RKO (cell line): ENCODE data around the gene ISCU.

Experiments used
- DNase-seq: peaks from one replicate; pipeline ENCODE4 v3.0.0-alpha.2; 2016; ENCODE audit warnings: low spot score

Gene ISCU

DNA sequence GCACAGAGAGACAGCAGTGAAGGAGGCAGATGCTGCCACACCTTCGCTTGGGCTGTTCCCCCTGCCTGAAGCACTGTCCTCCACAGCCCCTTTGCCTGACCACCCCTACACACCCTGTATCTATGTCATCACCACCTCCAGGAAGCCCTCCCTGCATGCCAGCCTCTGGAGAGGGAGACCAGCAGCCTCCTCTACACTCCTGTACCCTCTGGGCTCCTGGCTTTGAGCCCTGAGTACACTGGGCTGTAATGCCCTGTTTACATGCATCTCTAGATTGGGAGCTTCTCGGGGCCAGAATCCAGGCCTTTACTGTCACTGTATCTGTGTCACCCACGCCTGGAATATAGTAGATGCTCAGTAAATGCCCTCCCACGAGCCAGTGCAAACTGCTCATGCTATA lies 41.3 kb downstream of the ISCU start:
- no peak for DNase-seq

DNA sequence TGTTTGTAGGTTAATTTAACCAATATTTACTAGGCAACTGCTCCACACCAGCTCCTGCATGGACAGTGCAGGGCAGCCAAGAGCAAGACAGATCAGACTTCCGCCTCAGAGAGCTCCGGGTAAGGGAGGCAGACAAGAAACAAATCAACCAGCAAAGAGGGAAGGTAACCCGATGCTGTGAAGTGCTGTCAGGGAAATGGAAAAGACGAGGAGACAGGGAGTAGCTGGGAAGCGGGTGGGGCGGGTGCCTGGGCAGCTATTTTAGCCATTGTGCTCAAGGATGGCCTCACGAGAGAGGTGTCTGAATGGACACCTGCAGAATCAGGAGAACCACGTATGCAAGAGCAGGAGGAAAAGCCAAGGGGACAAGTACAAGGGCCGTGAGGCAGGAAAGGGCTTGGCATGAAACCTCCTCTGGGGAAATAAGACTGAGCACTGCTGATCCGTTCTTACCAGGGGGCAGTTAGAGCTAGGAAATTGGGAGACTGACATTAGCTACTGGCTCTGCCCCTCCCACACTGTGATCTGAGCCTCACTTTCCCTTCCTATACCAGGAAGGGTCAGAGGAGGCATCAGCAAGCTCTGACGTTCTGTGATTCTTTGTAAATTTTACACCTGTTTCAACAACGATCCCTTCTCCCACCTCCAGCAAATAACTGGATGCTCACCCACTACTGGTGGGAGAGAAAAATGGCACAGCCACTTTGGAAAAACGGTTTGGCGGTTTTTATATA lies 42.0 kb downstream of the ISCU start:
- no peak for DNase-seq

DNA sequence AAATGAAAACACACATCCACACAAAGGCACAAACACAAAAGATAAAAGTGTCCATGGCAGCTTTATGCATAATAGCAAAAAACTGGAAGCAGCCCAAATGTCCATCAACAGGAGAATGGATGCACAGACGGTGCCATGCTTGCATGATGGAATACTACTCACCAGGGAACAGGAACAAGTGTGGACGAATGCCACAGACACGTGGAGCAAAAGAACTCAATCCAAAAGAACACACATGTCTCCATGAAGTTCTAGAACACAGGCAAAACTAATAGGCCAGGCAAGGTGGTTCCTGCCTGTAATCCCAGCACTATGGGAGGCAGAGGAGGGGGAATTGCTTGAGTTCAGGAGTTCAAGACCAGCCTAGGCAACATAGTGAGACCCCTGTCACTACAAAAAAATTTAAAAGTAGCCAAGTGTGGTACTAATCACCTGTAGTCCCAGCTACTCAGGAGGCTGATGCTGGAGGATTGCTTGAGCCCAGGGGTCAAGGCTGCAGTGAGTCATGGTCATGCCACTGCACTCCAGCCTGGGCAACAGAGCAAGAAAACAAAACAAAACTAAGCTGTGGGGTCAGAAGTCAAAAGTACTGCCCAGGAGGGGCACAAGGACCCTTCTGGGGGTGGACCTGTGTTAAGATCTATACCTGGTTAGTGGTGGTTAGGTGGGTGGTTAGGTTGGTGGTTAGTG lies 42.7 kb downstream of the ISCU start:
- DNase-seq = peak; percentile 12

DNA sequence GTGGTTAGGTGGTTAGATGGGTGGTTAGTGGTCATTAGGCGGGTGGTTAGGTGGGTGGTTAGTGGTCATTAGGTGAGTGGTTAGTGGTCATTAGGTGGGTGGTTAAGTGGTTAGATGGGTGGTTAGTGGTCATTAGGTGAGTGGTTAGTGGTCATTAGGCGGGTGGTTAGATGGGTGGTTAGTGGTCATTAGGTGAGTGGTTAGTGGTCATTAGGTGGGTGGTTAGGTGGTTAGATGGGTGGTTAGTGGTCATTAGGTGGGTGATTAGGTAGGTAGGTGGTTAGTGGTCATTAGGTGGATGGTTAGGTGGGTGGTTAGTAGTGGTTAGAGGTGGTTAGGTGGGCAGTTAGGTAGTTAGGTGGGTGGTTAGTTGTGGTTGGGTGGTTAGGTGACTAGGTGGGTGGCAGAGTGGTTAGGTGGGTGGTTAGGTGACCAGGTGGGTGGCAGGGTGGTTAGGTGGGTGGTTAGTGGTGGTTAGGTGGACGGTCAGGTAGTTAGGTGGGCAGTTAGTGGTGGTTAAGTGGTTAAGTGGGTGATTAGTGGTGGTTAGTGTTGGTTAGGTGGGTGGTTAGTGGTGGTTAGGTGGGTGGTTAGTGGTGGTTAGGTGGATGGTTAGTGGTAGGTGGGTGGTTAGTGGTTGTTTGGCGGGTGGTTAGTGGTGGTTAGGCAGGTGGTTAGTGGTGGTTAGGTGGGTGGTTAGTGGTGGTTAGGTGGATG lies 43.5 kb downstream of the ISCU start:
- no peak for DNase-seq

DNA sequence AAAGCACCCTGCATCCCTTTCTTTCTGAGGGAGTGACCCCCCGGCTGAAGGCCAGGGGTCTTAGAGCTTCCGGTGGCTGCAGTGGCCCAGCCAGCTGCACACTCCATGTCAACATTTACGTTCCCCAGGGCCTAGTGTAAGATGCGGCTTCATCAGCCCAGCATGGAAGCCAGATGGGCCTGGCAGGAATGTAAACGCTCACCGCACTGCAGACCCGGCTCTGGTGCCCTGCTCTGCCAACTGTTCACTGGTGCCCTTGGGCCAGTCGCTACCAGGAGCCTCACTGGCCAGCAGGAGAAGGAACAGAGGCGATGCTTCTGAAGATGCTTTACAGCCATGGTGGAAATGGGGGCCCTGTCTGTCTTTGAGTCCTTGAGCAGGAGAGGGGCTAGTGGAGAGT lies 44.1 kb downstream of the ISCU start:
- no peak for DNase-seq

DNA sequence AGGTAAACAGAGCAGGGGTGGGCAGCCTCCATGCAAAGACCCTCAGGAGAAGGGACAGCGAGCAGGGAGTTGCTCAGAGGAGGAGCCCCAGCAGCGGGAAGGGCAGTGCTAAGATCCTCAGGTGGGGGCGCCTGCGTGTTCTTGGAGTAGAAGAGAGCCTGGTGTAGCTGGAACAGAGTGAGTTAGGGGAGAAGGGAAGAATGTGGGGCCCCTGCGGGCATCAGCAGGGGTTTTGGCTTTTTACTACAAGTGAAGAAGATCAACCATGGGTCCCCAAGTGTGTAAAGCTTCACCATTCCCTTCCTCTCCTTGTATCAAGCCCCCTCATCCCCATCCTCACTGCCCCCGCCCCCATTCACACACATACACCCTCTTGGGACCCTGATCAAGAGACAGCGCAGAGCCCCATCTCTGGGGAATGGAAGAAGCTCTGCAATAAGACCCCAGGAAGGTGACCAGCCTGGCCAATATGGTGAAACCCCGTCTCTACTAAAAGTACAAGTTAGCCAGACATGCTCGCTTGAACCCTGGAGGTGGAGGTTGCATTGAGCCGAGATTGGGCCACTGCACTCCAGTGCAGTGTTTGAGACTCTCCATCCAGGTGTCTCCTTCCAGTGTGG lies 45.7 kb downstream of the ISCU start:
- DNase-seq = no peak

DNA sequence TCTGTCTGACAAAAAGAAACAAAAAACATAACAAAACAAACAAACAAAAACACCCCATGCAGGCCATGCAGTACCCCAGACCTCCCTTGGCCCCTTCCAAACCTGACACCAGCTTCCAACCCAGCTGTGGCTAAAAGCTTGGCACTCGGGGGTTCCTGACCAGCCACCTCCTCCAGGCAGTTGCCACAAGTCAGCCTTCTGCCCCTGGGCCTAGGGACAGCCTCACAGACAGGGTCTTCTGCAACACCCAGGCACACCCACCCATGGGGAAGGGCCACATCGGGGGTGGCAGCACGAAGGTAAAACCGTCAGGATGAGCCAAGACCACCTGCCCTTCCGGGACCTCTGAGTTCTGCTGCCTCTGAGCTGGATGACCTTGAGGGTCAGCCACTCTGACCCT lies 46.2 kb downstream of the ISCU start:
- DNase-seq = no peak

DNA sequence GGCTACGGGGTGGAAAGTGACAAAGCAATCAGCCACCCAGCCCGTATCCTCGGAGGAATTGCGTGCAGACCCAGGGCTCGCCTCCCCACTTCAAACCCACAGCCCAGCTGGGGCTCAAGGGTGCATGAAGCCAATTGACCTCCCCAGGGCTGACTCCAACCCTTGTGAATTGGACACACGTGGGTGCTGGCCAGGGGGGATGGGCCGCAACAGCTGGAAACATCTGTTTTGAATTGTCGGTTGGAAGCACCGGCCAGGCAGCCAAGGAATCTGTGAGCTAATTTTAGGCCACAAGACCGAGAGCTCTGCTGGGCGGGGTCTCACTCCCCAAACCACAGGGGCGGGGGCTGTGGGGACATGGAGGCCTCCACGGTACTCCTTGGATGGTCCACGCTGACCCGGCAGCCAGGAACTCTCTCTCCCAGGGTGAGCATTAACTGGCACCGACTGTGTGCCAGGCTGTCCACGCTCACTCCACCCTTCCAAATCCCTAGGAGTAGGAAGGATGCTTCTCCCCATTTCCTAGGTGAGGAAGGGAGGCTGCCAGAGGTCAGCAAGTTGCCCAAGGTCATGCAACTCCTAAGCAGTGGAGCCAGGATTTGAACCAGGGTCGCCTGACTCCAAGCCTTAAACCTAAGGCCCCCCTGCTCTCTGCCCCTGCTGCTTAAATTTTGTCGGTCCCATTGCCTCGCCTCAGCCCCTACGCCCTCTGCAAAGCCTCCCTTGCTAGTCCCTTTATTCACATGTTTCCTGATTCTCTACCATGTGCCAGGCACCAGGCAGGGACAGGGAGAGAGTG lies 47.3 kb downstream of the ISCU start:
- DNase-seq = no peak

DNA sequence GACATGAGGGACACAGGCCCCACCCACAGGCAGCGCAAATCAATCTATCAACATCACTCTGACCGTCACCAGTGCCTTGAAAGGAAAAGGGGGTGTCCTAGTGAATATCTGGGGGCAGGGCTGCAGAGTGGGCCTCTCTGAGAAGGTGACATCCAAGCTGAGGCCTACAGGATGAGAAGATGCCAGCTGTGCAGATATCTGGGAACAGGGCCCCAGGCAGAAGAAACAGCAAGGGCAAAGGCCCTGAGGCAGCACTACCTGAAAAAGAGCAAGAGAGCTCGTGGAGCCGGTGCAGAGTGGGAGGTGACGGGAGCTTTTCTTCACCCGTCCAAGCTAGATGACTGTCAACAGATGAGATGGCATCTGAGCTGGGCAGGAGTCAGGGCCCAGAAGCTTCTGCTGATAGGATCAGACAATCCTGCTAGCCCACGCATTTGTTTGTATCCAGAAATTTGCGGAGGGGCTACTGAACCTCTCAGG lies 48.0 kb downstream of the ISCU start:
- no peak for DNase-seq

DNA sequence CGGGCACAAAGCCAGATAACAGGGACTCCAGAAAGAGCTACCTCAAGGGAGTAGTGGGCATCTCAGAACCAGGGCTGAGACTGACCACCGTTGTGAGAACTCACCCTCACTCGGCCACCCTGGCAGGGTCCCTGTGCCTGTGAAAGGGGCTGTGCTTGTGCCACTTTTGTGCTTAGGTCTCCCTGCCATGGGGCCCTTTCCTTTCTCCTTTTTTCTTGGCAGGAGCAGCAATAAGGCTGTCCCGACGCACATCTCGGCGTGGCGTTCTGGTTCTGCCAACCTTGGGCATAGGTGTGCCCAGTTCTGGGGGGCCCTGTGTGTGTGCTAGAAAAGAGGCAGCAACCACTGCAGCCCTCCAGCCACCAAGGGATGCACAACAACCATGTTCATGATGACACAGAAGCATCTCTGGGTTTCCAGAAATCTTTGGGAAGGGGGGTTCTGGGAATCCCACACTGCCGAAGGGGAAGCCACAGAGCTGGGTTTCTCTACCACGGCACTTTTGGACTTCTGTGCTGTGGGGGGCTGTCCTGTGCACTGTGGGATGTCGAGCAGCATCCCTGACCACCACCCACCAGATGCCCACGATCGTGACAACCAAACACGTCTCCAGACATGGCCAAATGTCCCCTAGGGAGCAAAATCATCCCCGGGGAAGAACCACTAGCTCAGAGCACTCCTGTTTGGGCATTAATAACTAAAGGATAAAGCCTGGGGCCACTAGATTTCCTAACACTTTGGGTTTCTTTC lies 48.6 kb downstream of the ISCU start:
- no peak for DNase-seq

DNA sequence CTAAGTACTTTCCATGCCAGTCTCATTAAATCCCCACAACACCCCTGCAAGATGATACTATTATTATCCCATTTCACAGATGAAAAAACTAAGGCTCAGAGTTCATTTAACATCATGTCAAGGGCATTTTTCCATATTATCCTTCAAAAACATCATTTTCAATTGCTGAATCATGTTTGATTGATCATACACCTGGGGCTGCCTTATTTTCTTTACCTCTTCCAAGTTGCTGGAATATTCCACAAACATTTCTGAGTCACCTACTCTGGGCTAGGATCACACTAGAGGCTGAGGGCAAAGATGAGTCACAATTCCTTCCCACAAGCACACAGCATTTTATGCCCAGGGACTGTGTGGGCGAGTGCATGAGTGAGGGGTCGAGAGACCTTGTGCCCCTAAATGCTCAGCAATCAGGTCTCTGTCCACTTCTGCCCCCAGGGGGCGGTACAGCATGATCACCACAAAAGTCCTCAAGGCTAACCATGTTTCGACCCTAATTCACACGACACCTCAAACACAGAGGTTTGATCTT lies 49.6 kb downstream of the ISCU start:
- DNase-seq = peak; percentile 75

DNA sequence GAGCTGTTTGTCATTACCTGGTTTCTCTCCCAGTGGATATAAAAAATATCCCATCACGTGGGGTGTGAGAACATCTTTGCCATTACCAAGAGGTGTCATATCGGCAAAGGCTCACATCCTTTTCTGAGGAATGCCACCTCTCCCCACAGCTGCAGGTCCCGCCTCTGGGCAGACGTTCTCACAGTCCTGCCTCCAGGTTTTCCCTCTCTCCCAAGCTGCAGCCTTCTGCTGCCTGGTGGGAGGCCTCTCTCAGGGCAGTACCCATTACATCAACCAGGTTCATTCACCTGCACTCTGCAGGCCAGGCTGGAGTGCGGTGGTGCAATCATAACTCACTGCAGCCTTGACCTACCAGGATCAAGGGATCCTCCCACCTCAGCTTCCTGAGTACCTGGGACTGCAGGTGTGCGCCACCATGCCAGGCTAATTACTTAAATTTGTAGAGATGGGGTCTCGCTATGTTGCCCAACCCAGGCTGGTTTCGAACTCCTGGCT lies 50.4 kb downstream of the ISCU start:
- DNase-seq = no peak

DNA sequence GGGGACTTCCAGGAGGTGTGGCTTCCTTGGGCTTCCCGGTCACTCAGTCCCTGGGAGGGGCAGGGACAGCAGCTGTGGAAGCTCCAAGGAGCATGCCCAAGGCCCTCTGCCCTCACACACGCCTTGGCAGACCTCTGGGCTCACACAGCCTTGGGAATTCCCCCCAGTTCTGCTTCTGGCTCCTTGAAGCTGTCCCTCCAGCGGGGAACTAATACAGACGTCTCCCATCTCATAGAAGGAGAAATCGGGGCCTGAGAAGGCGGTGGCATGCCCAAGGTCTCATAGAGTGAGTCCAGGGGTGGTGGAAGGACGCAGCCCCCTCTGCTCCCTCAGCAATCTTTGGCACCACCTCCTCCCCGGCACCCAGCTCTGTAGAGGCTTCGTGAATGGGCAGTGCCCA lies 51.2 kb downstream of the ISCU start:
- DNase-seq = no peak

DNA sequence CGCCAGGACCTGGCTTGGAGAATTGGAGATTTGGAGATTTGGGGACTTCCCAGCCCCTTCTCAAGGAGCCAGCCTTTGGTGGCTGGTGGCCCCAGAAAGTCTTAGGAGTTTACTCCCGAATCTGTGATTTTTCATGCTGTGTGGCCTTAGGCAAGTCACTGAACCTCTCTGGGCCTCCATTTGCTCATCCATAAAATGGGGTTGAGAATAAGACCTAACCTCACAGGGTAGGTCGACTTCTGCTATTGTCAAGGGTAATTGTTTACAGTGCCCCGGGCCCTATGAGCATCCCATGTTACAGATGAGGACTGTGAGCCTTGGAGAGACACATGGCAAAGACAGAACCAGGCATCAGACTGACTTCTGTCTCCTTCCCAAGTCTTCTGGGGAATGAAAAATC lies 51.6 kb downstream of the ISCU start:
- DNase-seq = no peak

DNA sequence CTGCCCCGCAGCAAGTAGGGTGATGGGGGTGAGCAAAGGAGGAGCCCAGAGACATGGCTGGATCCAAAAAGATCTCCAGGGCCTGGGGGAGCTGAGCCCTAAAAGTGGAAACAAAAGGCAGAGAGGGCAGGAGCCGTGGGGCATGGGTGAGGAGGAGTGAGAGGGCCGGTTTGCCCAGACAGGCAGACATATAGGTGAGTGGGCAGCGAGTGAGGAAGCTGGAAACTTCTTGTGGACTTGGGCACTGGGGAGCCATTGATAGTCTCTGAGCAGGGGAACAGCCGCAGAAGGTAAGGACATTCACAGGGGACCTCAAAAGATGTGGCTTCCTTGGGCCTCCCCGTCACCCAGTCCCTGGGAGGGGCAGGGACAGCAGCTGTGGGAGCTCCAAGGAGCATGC lies 52.2 kb downstream of the ISCU start:
- no peak for DNase-seq

DNA sequence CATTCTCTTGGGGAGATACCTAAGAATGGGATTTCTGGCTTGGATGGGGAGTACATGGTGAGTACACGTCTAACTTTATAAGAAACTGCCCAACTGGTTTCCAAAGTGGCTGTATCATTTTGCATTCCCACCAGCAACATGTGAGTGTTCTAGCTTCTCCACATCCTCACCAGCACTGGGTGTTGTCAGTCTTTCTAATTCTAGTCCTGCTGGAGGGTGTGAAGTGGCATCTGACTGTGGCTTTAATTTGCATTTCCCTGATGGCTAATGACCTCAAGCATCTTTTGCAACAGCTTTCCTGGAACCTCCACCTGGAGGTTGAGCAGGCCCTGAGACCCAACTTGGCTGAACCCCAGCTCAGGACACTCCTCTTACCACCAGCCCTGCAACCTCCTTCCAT lies 53.5 kb downstream of the ISCU start:
- no peak for DNase-seq

DNA sequence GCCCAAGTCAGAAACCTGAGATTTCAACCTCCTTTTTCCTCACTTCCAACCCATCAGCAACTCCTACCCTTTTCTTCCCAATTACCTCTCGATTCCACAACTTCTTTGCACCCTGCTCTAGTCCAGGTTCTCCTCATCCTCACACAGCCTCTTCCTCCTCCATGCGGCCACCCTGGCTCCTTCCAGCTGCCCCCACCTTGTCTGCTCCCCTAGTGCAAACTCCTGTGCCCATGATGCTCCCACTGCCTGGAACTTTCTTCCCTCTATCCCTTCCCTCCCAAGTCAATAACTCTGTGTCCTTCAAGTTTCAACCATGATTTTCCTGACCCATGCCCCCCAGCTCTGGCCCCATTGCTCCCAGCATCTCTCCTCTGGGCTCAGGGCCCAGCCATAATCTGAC lies 54.0 kb downstream of the ISCU start:
- DNase-seq = no peak

DNA sequence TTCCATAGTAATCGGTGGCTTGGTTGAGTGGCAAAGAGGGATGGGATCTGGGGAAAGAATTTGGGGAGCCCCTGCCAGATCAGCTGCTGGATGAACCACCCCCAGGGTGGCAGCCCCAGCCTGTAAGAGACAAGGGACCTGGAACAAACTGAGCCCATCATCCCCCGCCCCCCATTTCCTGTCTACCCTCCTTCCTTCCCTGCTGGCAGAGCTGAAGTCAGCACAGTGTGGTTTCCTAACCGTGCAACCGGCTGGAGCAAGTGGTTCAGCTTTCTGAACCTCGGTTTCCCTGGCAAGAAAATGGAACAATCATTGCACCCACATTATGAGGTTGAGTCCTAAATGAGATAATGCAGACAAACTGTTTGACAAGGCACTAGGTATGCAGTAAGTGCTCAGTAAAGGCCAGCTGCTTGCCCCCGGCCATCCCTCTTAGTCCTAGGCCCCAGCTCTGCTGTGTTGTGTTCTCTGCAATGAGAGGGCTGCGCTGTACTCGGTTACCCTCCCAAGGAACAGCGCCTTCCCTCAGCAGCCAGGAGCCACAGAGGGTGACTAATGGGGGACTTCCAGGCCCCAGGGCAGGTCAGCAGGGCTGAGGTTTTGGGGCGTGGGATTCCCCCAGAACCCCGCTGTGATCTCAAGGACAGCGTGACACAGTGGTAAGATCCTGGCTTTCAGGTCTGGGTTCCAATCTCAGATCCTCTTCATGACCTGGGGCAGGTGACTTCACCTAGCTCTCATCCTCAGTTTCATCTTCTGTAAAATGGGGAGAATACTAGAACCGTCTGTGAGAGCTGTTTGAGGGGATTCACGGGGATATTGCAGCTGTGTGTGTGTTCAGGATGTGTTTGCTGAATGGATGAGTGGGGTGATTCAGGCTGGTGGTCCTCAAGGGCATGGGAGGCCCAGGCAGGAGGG lies 54.8 kb downstream of the ISCU start:
- no peak for DNase-seq
